GM12878 (cell line): ENCODE measurements around the gene PLB1. TPM values are rescaled to one million over a fixed set of nuclear protein-coding genes. Genes with fewer than 3 reads are reported as not detected.

Experiments
- ATAC-seq: fragments of 200-7000 bp; cut with Tn5 transposase; 3 replicates; pipeline ENCODE4 v1.9.1; 2020; ENCODE audit warnings: mild to moderate bottlenecking, moderate library complexity
- BruUV-seq: library from RNA; stranded (reverse); fragments of 400-500 nt; replicated peaks from 2 replicates; lab custom pipeline; 2021; lab: Mats Ljungman, UMichigan
- CTCF ChIA-PET: fragments of 300-600 bp; sonication (Branson Sonifier 250); formaldehyde crosslinking; extraction: SDS; loops from one replicate; lab custom pipeline; 2021; ENCODE audit warnings: inconsistent platforms; lab: Yijun Ruan, JAX
- POLR2A ChIA-PET: fragments of 350-600 bp; formaldehyde crosslinking; extraction: SDS; loops from one replicate; lab custom pipeline; 2021; ENCODE audit warnings: inconsistent platforms; lab: Charles Lee
- RAD21 ChIA-PET: fragments of 300-600 bp; sonication (Branson Sonifier 250); formaldehyde crosslinking; loops from one replicate; lab custom pipeline; 2023; ENCODE audit warnings: antibody characterized with exemption; ENCODE audit not compliant: unreplicated experiment; lab: Charles Lee
- SMC1A ChIA-PET: fragments of 300-600 bp; sonication (Branson Sonifier 250); formaldehyde crosslinking; loops from one replicate; lab custom pipeline; 2023; ENCODE audit not compliant: unreplicated experiment, uncharacterized antibody; lab: Charles Lee
- DNase-seq: peaks from one replicate; pipeline ENCODE4 v3.0.0-alpha.2; 2011; ENCODE audit warnings: low read depth, low spot score
- FAIRE-seq: peaks from 3 replicates; lab custom pipeline; 2011; peaks lifted over from hg19 to GRCh38; lab: Jason Lieb, UNC
- H2AFZ ChIP-seq: 2 replicates; pipeline ENCODE4 v1.6.0; 2011; ENCODE audit warnings: low read depth, low read length, control low read depth; ENCODE audit not compliant: control insufficient read depth
- H3K27ac ChIP-seq: 2 replicates; pipeline ENCODE4 v1.5.1; 2011; ENCODE audit warnings: control low read depth; ENCODE audit not compliant: control insufficient read depth, insufficient read depth
- H3K27me3 ChIP-seq, 2 experiments: replicated peaks in 1 of 2; 2 replicates each; pipeline versions ENCODE4 v1.6.0 to v1.6.1; 2011; ENCODE audit warnings: low read length in 1 of 2; ENCODE audit not compliant: control insufficient read depth in 2 of 2, insufficient read depth in 2 of 2
- H3K36me3 ChIP-seq, 2 experiments: 2 replicates each; pipeline ENCODE4 v1.5.1; 2011; ENCODE audit warnings: low read length in 1 of 2; ENCODE audit not compliant: control insufficient read depth in 2 of 2, insufficient read depth in 2 of 2
- H3K4me1 ChIP-seq: 2 replicates; pipeline ENCODE4 v1.6.1; 2011; ENCODE audit warnings: mild to moderate bottlenecking, low read length, moderate library complexity, mixed read lengths; ENCODE audit not compliant: control insufficient read depth, insufficient read depth
- H3K4me2 ChIP-seq: 2 replicates; pipeline ENCODE4 v1.6.0; 2011; ENCODE audit warnings: control low read depth; ENCODE audit not compliant: control insufficient read depth, insufficient read depth
- H3K4me3 ChIP-seq: fragments of 200-600 bp; sonication (generic); 2 replicates; pipeline ENCODE4 v1.5.1; 2016
- H3K79me2 ChIP-seq: 2 replicates; pipeline ENCODE4 v1.6.0; 2011; ENCODE audit warnings: low read length; ENCODE audit not compliant: control insufficient read depth, insufficient read depth
- H3K9ac ChIP-seq: 2 replicates; pipeline ENCODE4 v1.8.0; 2011; ENCODE audit warnings: low read length, control low read depth, mixed read lengths; ENCODE audit not compliant: control insufficient read depth, insufficient read depth
- H3K9me3 ChIP-seq: replicated peaks from 3 replicates; pipeline ENCODE4 v1.5.1; 2011; ENCODE audit warnings: mild to moderate bottlenecking, low read length; ENCODE audit not compliant: control insufficient read depth, insufficient read depth
- H4K20me1 ChIP-seq: 2 replicates; pipeline ENCODE4 v1.6.0; 2011; ENCODE audit not compliant: control insufficient read depth, insufficient read depth
- HCFC1 ChIP-seq: fragments of 150-350 bp; IDR thresholded peaks from 2 replicates; pipeline ENCODE4 v1.6.1; 2014; ENCODE audit warnings: low read length
- RAD21 ChIP-seq: IDR thresholded peaks from 2 replicates; pipeline ENCODE4 v1.6.1; 2011; ENCODE audit warnings: mild to moderate bottlenecking, low read depth, low read length, moderate library complexity; ENCODE audit not compliant: insufficient read depth
- WGBS: methylation state at CpG from one replicate; pipeline ENCODE4 v1.1.6; 2016; ENCODE audit warnings: low lambda C conversion rate; ENCODE audit not compliant: insufficient replicate concordance, insufficient coverage; ENCODE audit errors: missing lambda C conversion rate; 5-methylcytosine and 5-hydroxymethylcytosine counted together
- in situ Hi-C: fragments of 300-500 bp; cut with MboI; formaldehyde crosslinking; loops from 9 replicates; pipeline ENCODE4 v1.14.3; 2018; ENCODE audit warnings: mixed read lengths
- intact Hi-C: fragments of 100-400 bp; cut with micrococcal nuclease; formaldehyde crosslinking; loops from one replicate; pipeline ENCODE4 v1.14.2; 2022; ENCODE audit not compliant: unreplicated experiment
- polyA plus RNA-seq, 11 experiments: library from polyadenylated mRNA; depleted of rRNA in 4 of 11; unstranded in 6 of 11; stranded (reverse) in 5 of 11; fragments of >200 nt; fragmentation: Nextera tagmentation in 4 of 11; fragmentation: Illumina TruSeq in 1 of 11; extraction: Ambion mirVana in 4 of 11; extraction: Trizol in 1 of 11; gene quantifications; 1 replicate in 1 of 11; 2 replicates in 10 of 11; pipeline versions ENCODE4 v1.2.1 to v1.2.3, GENCODE V29; 2011 to 2016; ENCODE audit warnings: inconsistent platforms in 2 of 11, missing spikeins in 2 of 11, low read depth in 1 of 11
- total RNA-seq, 4 experiments: library from RNA; depleted of rRNA in 3 of 4; stranded (reverse); fragments of >200 nt in 3 of 4; fragmentation: Illumina TruSeq in 1 of 4; extraction: Trizol in 1 of 4; gene quantifications; 2 replicates each; pipeline versions ENCODE4 v1.2.1 to v1.2.3, GENCODE V29; 2013 to 2021
- TF ChIP-seq, protein P1 (sequence below), 3 experiments: IDR thresholded peaks in 2 of 3; conservative IDR thresholded peaks in 1 of 3; 2 replicates each; pipeline ENCODE4 v1.5.1; 2011; ENCODE audit warnings: low read depth in 3 of 3, low read length in 3 of 3, mild to moderate bottlenecking in 3 of 3, control low read depth in 2 of 3, moderate library complexity in 2 of 3, inconsistent platforms in 1 of 3, mixed read lengths in 1 of 3; ENCODE audit not compliant: control insufficient read depth in 2 of 3, insufficient read depth in 1 of 3; ENCODE audit errors: extremely low read depth in 1 of 3
- TF ChIP-seq, protein P2 (sequence below): IDR thresholded peaks from 2 replicates; pipeline ENCODE4 v1.6.1; 2011; ENCODE audit warnings: low read depth, low read length, improper control_type of control experiment, borderline replicate concordance

PLB1 gene
- total and polyA plus RNA-seq, 10 of the 15 experiments (the other 5 are each of a cell fraction or from before 2014, with no cell fraction given): 0.03 to 0.49 (median 0.28) TPM

DNA sequence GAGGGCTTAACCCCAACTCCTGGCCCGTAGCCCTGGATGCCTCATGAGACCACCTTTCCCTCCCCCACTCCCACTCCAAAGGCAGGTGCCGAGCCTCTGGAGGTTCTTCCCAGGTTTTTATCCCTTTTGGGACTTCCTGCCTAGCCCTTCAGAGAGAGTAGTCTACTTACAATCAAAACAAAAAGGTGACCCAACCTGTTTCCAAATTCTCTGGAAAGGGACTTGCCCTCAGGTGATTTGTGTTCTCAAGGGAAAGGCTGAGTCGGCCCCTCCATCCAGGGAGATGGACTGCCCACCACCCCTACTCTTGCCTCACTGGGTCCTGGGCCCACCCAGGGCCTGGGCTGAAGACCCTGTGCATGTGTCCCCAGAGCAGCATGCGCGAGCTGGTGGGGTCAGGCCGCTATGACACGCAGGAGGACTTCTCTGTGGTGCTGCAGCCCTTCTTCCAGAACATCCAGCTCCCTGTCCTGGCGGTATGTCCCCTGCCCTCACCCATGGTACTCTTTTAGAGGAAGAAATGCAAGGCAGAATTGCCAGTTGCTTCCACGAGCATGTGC is 108.5 kb downstream of the PLB1 start:
- H3K27me3 ChIP-seq: no peaks in the 10 kb centered on the region
- no peak overlapping the region for H2AFZ ChIP-seq
- no peak for FAIRE-seq
- intact Hi-C loops (no loop called here), in situ Hi-C loops (no loop called here)
- ATAC-seq: no peak
- no peaks in the 10 kb centered on the region for H3K9me3 ChIP-seq
- no TSS peak for BruUV-seq
- ChIA-PET SMC1A (no interaction called here), POLR2A (no interaction called here), CTCF (interaction anchor here (0.9 to 4.9 kb wide), 2 partner anchors 11 to 921 kb away, joined by 3 to 30 read pairs; no protein-coding TSS in a partner anchor)
- H3K9ac ChIP-seq: no peak overlapping the region
- H3K27ac ChIP-seq: no peak overlapping the region
- TF ChIP-seq HCFC1: no peak
- TF ChIP-seq, all 136 proteins: peak for 0
- Histone ChIP-seq H3K4me1 (no peaks in the 10 kb centered on the region), H3K36me3 (no peaks in the 10 kb centered on the region), H3K4me3 (no peak overlapping the region), H3K79me2 (no peaks in the 10 kb centered on the region), H3K4me2 (no peak overlapping the region), H4K20me1 (no peaks in the 10 kb centered on the region)
- 42% methylated on average over 9 of the region's 9 CpGs for WGBS
- RAD21 ChIA-PET: no interaction called here
- no peak for DNase-seq

- Histone ChIP-seq H3K4me1 (no peaks in the 10 kb centered on the region), H3K36me3 (no peaks in the 10 kb centered on the region), H3K9ac (no peak overlapping the region), H3K27me3 (no peaks in the 10 kb centered on the region; a peak in 1 of 4 replicates), H3K9me3 (no peaks in the 10 kb centered on the region), H4K20me1 (no peaks in the 10 kb centered on the region), H3K4me3 (no peak overlapping the region), H2AFZ (no peak overlapping the region), H3K4me2 (no peak overlapping the region), H3K27ac (no peak overlapping the region), H3K79me2 (no peaks in the 10 kb centered on the region)
- DNase-seq (no peak), FAIRE-seq (no peak), ATAC-seq (no peak; the same call in 2 of the 3 replicates)
- in situ Hi-C loops: no loop called here
- WGBS: 20% methylated on average over 5 of the region's 5 CpGs
- BruUV-seq: no TSS peak
- SMC1A ChIA-PET: interaction anchor here (1.6 kb wide), 1 partner anchor 145 kb away, joined by 4 read pairs; the partner anchor contains the start of gene PPP1CB
- POLR2A ChIA-PET: no interaction called here
- intact Hi-C loops: no loop called here
- CTCF ChIA-PET: interaction anchor here (1.5 to 4.9 kb wide), 2 partner anchors 10 to 13 kb away, joined by 5 to 30 read pairs; no protein-coding TSS in a partner anchor
- TF ChIP-seq RAD21: peak; percentile 37; the same call in 1 of the 2 replicates
- TF ChIP-seq, protein P1, sequence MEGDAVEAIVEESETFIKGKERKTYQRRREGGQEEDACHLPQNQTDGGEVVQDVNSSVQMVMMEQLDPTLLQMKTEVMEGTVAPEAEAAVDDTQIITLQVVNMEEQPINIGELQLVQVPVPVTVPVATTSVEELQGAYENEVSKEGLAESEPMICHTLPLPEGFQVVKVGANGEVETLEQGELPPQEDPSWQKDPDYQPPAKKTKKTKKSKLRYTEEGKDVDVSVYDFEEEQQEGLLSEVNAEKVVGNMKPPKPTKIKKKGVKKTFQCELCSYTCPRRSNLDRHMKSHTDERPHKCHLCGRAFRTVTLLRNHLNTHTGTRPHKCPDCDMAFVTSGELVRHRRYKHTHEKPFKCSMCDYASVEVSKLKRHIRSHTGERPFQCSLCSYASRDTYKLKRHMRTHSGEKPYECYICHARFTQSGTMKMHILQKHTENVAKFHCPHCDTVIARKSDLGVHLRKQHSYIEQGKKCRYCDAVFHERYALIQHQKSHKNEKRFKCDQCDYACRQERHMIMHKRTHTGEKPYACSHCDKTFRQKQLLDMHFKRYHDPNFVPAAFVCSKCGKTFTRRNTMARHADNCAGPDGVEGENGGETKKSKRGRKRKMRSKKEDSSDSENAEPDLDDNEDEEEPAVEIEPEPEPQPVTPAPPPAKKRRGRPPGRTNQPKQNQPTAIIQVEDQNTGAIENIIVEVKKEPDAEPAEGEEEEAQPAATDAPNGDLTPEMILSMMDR (IDR thresholded peaks at IDR 0.05 in 2 of 3, conservative IDR thresholded peaks at IDR 0.05 in 1 of 3; ENCODE audit: control insufficient read depth in 2 of 3, extremely low read depth in 1 of 3, insufficient read depth in 1 of 3, low read depth in 3 of 3, low read length in 3 of 3): 0 out of 6 replicates have a peak, but pooled peaks of 1 of the 3 experiments have one; percentile 3
- TF ChIP-seq, protein P2, sequence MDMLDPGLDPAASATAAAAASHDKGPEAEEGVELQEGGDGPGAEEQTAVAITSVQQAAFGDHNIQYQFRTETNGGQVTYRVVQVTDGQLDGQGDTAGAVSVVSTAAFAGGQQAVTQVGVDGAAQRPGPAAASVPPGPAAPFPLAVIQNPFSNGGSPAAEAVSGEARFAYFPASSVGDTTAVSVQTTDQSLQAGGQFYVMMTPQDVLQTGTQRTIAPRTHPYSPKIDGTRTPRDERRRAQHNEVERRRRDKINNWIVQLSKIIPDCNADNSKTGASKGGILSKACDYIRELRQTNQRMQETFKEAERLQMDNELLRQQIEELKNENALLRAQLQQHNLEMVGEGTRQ: no peak
- RAD21 ChIA-PET: no interaction called here
Observed at GRCh38 chr2:28606986-28607441, 111.2 kb downstream of the PLB1 start.
